NOMO-1 (cell line): ENCODE measurements around the gene FOXO1.
A peak's percentile ranks its signal among the peaks of the same experiment; 100 is the strongest.

Experiments used
- DNase-seq, 2 experiments: peaks; one replicate each; lab custom pipeline; 2025; ENCODE audit not compliant: unreplicated experiment in 2 of 2; lab: John Stamatoyannopoulos, UW

The FOXO1 gene

DNA sequence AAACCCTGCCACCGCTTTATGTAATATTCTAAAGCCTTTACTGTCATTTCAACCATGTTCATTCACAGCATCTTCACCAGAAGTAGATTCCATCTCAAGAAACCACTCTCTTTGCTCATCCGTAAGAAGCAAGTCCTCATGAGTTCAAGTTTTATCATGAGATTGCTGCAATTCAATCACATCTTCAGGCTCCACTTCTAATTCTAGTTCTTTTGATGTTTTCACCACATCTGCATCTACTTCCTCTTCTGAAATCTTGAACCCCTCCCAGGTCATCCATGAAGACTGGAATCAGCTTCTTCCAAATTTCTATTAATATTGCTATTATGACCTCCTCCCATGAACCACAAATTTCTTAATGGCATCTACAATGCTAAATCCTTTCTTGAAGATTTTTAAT lies 83.9 kb downstream of the FOXO1 start:
- no peak for DNase-seq

DNA sequence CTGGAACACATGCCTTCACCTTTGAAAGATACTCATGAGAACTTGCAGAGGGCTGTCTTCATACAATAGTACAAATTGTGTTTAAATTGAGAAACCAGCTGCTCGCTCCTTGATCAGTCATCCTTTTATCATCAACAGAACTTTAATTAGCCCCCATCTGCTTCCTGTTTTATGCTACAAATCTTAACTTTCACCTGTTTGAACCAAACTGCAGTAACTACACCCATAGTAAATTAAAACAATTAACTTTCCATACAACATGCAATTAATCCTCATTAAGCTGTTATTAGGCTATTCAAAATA lies 85.2 kb downstream of the FOXO1 start:
- no peak for DNase-seq

DNA sequence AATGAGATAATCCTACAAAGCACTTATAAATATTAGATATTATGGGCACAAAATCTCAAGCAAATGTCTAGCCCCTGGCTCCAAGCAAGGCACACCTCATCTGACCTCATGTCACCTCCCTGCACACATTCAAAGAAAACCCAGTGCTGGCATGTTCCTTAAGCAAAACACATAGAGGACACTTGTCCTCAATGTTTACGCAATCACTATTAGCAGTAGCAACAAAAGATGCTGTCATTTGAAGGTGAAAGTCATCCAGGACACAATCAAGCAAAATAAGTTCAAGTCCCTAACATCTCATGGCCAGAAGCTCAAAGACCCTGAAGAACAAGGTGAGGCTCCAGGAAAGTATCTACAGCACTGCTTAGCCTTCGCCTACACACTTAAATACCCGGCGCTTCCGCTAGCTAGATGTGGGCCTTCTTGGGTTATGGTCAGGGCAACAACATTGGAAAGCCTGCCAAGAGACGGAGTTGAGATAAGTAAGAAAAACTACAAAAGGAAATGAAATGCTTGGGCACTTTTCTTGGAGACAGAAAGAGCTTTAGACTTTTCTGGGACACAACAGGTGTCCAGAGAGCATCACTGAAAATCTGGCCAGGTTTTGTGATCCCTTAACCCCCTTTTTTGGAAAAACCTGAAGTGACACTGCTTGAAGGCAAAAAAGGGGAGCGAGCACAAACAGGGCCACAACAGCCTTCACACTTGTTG lies 85.7 kb downstream of the FOXO1 start:
- DNase-seq = no peak

DNA sequence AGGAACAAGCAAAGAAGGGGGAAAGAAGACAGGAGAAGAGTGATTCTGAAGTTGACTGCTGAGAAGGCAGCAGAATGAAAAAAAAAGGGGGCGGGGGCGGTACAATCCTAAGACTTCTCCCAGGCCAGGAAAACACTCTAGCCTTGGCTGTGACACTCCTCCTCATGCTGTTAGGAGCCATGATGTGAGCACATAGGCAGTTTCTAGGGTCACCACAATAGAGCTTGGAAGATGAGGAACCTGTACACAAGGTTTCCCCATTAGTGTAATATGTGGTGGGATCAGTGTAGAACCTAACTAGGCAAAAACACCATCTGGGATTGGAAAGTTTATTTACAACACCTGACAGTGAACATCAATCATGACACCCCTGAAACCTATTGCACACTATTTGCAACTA lies 86.9 kb downstream of the FOXO1 start:
- DNase-seq = no peak

DNA sequence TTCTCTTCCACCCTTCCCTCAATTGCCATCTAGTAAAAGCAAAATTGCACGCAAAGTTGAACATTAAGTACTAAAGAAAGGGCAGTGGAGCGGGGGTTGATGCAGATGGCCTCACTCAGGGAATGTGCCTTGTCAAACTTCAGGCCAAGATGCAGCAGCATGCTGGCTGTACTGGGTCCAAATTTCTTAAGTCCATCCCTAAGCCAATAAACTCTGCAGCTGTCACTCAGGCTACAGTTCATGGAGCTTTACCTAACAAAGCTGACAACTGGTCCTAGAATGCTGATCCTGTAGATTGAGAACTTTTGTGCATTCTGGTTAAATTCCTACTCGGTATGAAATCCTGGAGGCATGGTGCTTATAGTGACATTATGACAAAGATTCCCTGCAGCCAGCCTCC lies 88.4 kb downstream of the FOXO1 start:
- no peak for DNase-seq

DNA sequence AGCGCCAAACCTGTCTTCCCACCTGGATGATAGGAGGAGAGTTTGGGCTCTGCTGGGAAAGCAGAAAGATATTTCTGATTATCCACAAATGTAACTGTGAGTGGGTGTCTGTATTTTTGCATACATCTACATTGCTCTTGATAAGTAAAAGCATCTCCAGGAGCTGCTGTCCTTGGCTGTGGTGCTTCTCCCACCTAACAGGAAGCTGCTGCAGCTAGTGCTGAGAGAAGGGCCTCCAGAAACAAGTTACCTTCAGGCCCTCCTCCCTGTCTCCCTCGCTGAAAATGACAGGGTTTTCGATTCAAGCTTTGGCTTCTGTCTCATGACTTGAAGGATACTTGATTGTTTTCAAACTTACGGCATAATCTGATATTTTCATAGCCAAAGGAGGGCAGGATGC lies 90.1 kb downstream of the FOXO1 start:
- no peak for DNase-seq

DNA sequence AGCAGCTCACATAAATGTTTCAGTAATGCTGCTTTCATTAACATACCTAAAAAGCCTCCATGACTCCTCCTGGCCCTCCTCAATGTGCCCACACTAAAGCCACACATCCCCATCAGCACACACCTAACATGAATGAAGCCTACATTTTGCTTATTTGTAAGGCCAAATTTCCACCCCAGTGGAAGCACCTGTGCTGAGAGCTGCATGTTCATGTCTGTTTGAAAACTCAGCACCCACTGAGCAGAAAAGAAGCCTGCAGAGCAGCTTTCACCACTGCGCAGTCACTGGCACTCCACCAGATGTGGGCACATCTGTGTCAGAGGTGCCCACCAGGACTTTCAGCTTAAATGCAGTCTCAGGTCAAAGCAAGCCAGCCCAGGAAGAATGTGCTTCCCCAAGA lies 93.5 kb downstream of the FOXO1 start:
- DNase-seq = no peak

DNA sequence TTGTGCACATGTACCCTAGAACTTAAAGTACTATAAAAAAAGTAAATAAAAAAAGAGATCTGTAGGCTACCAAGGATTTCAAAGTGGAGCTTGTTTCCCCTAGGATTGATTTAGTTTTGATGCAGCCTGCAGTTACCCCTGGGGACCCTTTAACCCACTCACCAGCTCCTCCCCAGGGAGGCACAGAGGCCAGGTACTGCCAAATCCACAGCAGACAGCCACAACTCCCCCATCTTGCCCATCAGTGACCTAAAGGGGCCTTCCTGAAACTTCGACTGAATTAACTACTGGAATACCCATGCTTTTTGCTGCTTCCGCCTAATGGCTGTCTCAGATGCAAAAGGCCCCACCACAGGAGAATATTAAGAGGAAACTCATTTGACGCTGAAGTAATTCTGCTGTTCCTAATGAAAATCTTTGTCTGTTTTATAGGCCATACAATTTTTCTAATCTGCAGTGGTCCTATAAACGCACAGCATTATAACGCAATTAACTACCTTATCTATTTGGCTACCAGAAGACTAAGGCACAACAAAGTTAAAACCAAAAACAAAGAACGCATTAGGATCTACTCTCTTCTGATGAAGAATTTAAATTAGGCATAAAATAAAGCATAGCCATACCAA lies 95.0 kb downstream of the FOXO1 start:
- no peak for DNase-seq

DNA sequence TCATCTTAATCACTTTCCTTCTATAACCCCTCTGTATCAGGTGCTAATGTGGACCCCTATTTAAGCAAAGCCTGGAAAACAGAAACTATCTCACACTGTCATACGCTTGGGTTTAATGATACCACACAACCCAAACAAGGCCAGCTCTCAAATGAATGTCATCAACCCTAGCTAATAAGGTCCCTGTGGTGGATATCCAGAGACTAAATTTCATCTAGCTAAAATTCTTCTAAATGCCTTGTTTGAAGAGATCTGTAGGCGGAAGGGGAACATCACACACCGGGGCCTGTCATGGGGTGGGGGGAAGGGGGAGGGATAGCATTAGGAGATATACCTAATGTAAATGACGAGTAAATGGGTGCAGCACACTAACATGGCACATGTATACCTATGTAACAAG lies 95.5 kb downstream of the FOXO1 start:
- no peak for DNase-seq

DNA sequence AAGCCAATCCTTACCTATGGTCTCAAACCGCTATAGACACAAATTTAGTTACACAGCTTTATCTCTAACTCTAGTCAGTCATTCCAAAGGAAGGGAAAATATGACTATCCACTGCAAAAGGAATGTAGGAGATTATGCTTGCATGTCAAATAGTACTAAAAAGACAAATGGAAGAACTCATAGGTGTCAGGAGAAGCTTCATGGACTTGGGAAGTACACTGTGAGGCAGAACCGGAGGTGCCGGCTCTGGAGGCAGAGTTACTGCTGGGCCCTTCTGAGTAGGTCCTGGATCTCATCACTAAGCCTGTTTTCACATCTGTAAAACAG lies 97.5 kb downstream of the FOXO1 start:
- no peak for DNase-seq

DNA sequence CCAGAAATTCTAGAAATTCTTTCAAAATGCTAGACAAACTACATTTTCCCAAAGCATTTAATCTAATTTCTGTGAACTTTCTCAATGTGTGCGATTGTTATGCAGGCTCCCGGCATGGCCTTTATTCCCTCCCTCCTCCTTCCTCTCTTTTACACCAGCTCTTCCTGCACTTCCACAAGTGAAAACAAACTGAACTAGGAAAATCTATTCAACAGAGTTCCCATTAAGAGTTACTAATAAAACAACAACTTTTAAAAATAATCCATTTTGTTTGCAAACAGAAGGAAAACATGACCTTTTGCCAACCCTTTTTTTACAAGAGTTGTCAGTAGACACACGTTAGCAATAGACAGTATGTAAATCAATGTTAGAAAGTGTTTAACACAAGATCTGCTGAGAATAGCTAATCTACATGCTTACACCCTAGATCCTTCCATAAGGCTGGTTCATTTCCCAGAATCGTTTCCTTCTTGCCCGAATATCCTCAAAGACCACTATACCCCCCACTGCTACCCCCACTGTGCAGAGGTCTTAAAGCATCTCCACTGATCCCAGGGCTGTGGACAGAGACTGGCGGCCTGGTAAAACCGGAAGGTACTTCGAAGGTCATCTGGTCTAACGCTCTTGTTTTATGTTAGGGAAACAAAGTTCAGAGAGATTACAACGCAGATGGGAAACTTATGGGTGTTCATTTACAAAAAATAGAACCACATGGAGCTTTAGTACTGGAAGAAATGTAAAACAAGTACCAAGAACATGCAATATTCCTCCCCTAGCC lies 98.0 kb downstream of the FOXO1 start:
- no peak for DNase-seq

DNA sequence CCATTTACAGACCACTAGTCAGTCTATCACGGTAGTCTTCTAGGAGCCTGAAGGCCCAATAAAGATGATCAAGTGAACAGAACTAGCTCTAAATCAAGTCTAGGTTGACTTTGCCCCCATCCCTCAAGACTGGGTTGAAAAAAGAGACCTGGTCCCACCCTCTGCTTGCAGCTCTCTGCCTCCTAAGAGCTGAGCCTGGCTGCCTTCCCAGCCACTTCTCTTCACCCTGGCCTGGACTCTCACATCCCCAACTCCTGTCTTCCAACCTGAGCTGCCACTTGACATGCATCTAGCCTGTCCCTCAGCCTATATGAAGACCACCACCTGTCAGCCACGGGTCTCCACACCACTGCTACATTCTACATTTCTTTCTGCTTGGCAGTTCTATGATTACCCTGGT lies 99.6 kb downstream of the FOXO1 start:
- no peak for DNase-seq

DNA sequence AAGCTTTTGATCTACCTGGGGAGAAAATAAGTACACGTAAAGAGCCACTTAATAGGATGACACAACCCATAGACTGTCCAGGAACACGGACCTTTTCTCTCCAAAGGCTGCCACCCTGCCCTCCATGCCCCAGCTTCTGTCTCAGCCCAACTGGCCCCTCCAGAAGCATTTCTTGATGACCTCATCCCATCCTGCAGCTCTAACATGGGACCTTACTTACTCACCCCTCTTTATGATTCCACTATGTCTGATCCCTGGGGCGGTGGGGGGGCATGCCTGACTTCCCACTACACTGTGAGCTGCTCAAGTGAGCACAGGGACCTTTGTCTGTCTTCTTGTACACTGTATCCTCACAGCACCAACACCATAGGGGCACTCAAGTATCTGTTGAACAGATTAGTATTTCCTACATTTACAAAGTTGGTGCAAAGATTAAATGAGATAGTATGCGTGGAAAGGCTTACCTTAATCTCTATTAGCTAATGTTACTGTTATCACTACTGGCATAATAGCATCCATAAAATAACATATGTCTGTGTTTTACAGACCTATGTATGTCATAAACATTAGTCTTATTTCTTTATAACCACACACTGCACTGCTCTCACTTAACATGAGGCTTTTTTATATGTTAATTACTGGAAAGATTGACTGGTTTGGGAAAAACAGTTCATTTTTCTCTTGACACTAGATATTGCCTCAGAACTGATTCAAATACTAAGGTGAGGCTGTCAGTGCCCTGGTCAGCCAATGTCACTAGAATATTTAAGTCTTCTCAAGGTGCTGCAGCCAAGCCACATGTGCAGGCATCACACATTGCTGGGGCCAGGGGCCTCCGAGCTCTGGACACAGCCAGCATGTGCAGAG lies 100.9 kb downstream of the FOXO1 start:
- no peak for DNase-seq

DNA sequence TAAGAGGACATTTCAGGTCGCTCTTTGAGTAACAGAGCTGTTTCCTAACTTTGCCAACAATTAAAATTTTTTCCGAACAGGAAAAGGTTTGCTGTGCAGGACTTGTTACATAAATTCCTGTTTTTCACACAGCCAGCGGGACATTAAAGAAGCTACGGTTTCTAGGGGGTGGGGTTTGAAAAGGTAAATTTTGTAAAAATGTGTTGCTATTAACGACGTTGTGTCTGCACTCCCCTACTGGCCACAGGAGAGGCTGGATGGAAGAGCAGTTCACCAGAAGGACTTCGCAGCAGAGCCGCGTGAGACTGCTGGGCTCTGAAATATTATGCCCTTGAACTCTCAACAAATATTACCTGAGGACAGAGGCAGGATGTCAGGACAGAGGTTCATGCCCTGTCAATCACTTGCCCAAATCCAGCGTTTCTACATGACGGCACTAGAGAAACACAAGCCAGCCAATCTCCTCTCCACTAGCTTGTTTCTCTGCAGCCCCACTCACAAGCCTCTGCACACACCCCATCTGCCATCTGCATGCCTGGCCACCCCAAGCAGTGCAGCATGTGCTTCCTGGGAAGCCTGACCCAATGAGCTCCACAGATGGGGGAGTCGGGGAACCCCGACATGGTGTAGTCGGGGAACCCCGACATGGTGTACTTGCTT lies 102.0 kb downstream of the FOXO1 start:
- DNase-seq = no peak

DNA sequence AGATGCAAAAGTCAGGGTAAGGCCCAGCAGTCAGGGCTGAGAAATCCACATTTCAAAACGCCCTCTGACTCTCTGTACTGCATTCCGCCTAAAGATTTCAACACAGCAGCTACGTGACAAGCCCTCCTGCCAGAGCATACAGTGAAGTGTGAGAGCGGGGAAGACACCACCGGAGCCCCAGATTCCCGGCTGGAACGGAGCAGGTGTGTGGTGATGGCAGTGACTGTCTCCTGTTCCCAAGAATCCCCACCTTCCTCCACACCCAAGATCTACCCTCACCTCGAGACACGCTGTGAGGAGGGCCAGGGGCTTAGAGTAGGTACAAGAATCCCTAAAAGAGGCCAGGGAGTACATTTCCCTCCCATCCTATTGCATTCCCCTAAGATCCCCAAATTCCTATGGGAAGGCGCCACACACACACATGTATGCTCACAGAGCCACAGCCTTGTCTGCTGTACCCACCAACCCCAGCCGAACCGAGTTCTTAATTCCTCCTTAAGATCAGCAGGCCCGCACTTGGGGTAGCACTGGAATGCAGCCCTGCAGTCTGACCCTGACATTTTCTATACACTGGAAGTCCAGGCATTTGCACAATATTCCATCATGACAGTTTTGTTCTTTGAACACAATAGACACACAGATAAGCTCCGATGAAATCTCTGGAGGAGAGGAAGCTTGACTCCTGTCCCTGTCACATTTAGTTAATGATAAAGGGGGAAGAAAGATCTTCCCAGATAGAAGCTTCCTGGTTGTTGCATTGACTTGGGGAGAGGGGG lies 102.9 kb downstream of the FOXO1 start:
- peak in 1 of 2 experiments; percentile 19 for DNase-seq

DNA sequence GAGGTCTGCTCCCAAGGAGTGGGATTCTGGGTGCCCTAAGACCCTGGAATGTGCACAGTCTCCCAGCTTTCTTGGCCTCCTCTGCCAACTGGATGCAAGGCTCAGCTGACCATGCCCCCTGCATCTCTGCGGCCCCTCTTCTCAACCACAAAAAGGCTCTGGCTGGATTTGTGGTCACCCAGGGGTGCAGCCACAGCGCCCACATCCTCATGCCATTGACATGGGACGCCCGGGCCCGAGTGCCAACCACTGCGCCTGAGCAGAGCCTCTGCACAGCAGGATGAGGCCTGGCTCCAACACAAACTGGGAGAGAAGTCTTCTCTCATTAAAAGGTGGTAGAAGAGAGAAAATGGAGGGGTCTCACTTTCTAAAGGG lies 103.5 kb downstream of the FOXO1 start:
- no peak for DNase-seq

DNA sequence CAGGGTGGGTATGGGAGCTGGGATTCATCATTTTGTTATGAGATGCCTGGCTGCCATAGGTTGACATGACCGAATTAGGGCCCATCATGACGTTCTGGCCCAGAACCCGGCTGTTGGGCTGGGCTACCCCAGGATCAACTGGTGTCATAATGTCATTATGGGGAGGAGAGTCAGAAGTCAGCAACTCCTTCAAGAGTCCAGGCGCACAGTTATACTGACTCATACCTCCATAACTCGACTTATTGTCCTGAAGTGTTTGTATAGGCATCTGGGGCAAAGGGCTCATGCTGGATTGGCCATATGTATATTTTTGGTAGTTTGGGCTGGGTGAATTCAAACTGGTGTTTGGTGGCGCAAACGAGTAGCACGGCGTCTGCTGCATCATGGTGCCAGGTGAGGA lies 106.5 kb downstream of the FOXO1 start:
- DNase-seq = no peak

DNA sequence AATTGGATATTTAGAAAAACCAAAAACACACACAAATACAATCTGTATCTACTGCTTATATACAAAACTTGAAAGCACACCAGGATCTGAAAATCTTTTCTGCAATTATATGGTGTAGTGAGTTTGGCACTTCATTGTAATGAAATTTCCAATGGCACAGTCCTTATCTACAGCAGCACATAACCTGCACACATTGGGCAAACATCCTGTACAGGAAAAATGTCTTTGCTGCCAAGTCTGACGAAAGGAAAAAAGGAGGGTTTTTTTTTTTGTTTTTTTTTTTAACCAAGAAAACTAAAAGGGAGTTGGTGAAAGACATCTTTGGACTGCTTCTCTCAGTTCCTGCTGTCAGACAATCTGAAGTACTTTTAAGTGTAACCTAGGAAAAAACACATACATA lies 107.8 kb downstream of the FOXO1 start:
- DNase-seq = no peak

DNA sequence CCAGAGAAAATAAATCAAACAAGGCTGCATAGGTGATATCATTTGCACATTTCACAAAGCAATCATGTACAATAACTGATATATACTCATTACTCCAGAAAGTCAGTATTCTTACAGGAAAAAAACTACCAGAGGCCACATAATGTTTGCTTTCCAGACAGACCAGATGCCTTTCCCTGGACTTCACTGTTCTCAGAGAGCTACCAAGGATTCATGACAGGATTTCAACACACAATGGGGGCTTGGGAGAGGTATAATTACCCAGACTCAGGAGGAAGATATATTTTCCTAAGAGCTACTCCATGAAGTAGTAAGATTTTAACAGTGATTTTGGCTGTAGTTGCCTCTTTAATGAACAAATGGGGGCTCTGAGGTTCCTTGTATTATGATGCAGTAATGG lies 110.0 kb downstream of the FOXO1 start:
- DNase-seq = no peak

DNA sequence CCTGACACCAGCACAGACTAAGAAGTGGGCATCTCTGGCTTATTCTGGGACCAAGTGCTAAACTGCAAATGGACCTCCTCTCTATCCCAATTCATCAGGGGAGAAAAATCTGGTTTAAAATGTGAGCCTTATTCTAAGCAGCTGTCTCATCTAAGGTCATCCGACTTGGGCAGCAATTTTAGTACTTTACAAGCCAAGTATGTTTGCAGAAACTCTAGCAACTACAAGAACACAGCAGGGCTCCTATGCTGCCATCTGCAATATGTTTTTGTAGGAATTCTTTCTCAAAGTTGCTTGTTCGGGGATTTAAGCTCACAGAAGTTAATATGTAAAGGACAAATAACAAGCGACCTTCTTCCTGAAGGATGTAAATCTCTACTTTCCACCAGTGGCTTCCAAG lies 113.1 kb downstream of the FOXO1 start:
- DNase-seq = no peak
